Activated CD8-positive, alpha-beta memory T cell treated with anti-CD3 and anti-CD28 coated beads, Interleukin-2, amount 50 U/mL, for 24 hours (primary cell): Measurements from ENCODE around the gene GTF3C6.
"Not testable (repeated sequence)": the region's sequence is repeated elsewhere in the genome, so short reads cannot be mapped to it uniquely, and the experiment has no call there.

Source experiments
- DNase-seq: peaks from one replicate; pipeline ENCODE4 v3.0.0-alpha.2; 2020; ENCODE audit errors: extremely low read depth

GTF3C6 gene

GRCh38 chr6:110979565-110980101 is 21.1 kb downstream of the GTF3C6 start:
- no peak for DNase-seq

GRCh38 chr6:110980227-110980626 is 21.7 kb downstream of the GTF3C6 start:
- no peak for DNase-seq

GRCh38 chr6:110980648-110981047 is 22.1 kb downstream of the GTF3C6 start:
- DNase-seq = no peak

DNA sequence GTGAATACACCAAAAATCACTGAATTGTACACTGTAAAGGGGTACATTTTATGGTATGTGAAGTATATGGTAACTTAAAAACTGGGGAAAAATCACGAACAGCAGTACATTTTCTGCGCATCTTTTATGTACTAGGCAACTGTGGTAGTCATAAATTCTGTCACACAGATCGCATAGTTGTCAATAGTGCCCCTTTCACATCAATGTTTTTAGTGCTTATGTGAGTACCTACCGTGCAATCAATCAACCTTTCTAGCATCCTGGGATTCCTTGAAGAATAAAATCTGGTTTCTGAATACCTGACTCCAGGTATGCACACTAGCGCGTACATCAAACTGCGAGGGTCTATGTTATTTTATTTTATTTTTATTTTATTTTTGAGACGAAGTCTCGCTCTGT is 22.7 kb downstream of the GTF3C6 start:
- DNase-seq = no peak

- DNase-seq = no peak
These were observed 32.5 kb downstream of the GTF3C6 start for GRCh38 chr6:110990840-110991576.

- DNase-seq = no peak
These were observed 38.2 kb downstream of the GTF3C6 start for GRCh38 chr6:110996691-110997090.

- no peak for DNase-seq
These were observed 41.2 kb downstream of the GTF3C6 start for GRCh38 chr6:110999634-111000270.

GRCh38 chr6:111002350-111002749 is 43.8 kb downstream of the GTF3C6 start:
- no peak for DNase-seq

- no peak for DNase-seq
These were observed 53.0 kb downstream of the GTF3C6 start for GRCh38 chr6:111011360-111012142.

DNA sequence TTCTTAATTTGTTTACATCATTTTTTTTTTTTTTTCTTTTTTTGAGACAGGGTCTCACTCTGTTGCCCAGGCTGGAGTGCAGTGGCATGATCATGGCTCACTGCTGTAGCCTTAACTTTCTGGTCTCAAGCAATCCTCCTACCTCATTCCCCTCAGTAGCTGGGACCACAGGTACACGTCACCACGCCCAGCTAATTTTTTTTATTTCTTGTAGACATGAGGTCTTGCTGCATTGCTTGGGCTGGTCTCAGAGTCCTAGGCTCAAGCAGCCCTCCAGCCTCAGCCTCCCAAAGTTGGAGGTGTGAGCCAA is 53.6 kb downstream of the GTF3C6 start:
- no peak for DNase-seq

- DNase-seq = not testable (repeated sequence)
These were observed 54.0 kb downstream of the GTF3C6 start for GRCh38 chr6:111012520-111012919.

- DNase-seq = no peak
These were observed 54.8 kb downstream of the GTF3C6 start for GRCh38 chr6:111013144-111013915.

GRCh38 chr6:111015389-111016124 is 57.1 kb downstream of the GTF3C6 start:
- no peak for DNase-seq

- DNase-seq = not testable (repeated sequence)
These were observed 58.7 kb downstream of the GTF3C6 start for GRCh38 chr6:111017241-111017640.
